A549 (cell line): ENCODE measurements around the gene GAK.

Source experiments
- CTCF ChIP-seq: fragments of >200 bp; sonication (Bioruptor Twin); formaldehyde crosslinking; IDR thresholded peaks from 3 replicates; pipeline ENCODE4 v1.5.1; 2016
- USF2 ChIP-seq: fragments of 450-650 bp; IDR thresholded peaks from 2 replicates; pipeline ENCODE4 v1.6.1; 2014; ENCODE audit warnings: antibody characterized with exemption

- TF ChIP-seq USF2: no peak
- TF ChIP-seq CTCF: no peak
These were observed 113.8 kb downstream of the GAK start for GRCh38 chr4:818106-818921.
